GM12878 (cell line): Measurements from ENCODE around the gene LCLAT1. TPM values are rescaled to one million over a fixed set of nuclear protein-coding genes. Genes with fewer than 3 reads are reported as not detected.

Source experiments
- ATAC-seq: fragments of 200-7000 bp; cut with Tn5 transposase; 3 replicates; pipeline ENCODE4 v1.9.1; 2020; ENCODE audit warnings: mild to moderate bottlenecking, moderate library complexity
- BruUV-seq: library from RNA; stranded (reverse); fragments of 400-500 nt; replicated peaks from 2 replicates; lab custom pipeline; 2021; lab: Mats Ljungman, UMichigan
- CTCF ChIA-PET: fragments of 300-600 bp; sonication (Branson Sonifier 250); formaldehyde crosslinking; extraction: SDS; loops from one replicate; lab custom pipeline; 2021; ENCODE audit warnings: inconsistent platforms; lab: Yijun Ruan, JAX
- POLR2A ChIA-PET: fragments of 350-600 bp; formaldehyde crosslinking; extraction: SDS; loops from one replicate; lab custom pipeline; 2021; ENCODE audit warnings: inconsistent platforms; lab: Charles Lee
- RAD21 ChIA-PET: fragments of 300-600 bp; sonication (Branson Sonifier 250); formaldehyde crosslinking; loops from one replicate; lab custom pipeline; 2023; ENCODE audit warnings: antibody characterized with exemption; ENCODE audit not compliant: unreplicated experiment; lab: Charles Lee
- SMC1A ChIA-PET: fragments of 300-600 bp; sonication (Branson Sonifier 250); formaldehyde crosslinking; loops from one replicate; lab custom pipeline; 2023; ENCODE audit not compliant: unreplicated experiment, uncharacterized antibody; lab: Charles Lee
- DNase-seq: peaks from one replicate; pipeline ENCODE4 v3.0.0-alpha.2; 2011; ENCODE audit warnings: low read depth, low spot score
- FAIRE-seq: peaks from 3 replicates; lab custom pipeline; 2011; peaks lifted over from hg19 to GRCh38; lab: Jason Lieb, UNC
- H2AFZ ChIP-seq: 2 replicates; pipeline ENCODE4 v1.6.0; 2011; ENCODE audit warnings: low read depth, low read length, control low read depth; ENCODE audit not compliant: control insufficient read depth
- H3K27ac ChIP-seq: 2 replicates; pipeline ENCODE4 v1.5.1; 2011; ENCODE audit warnings: control low read depth; ENCODE audit not compliant: control insufficient read depth, insufficient read depth
- H3K27me3 ChIP-seq, 2 experiments: replicated peaks in 1 of 2; 2 replicates each; pipeline versions ENCODE4 v1.6.0 to v1.6.1; 2011; ENCODE audit warnings: low read length in 1 of 2; ENCODE audit not compliant: control insufficient read depth in 2 of 2, insufficient read depth in 2 of 2
- H3K36me3 ChIP-seq, 2 experiments: 2 replicates each; pipeline ENCODE4 v1.5.1; 2011; ENCODE audit warnings: low read length in 1 of 2; ENCODE audit not compliant: control insufficient read depth in 2 of 2, insufficient read depth in 2 of 2
- H3K4me1 ChIP-seq: 2 replicates; pipeline ENCODE4 v1.6.1; 2011; ENCODE audit warnings: mild to moderate bottlenecking, low read length, moderate library complexity, mixed read lengths; ENCODE audit not compliant: control insufficient read depth, insufficient read depth
- H3K4me2 ChIP-seq: 2 replicates; pipeline ENCODE4 v1.6.0; 2011; ENCODE audit warnings: control low read depth; ENCODE audit not compliant: control insufficient read depth, insufficient read depth
- H3K4me3 ChIP-seq: fragments of 200-600 bp; sonication (generic); 2 replicates; pipeline ENCODE4 v1.5.1; 2016
- H3K79me2 ChIP-seq: 2 replicates; pipeline ENCODE4 v1.6.0; 2011; ENCODE audit warnings: low read length; ENCODE audit not compliant: control insufficient read depth, insufficient read depth
- H3K9ac ChIP-seq: 2 replicates; pipeline ENCODE4 v1.8.0; 2011; ENCODE audit warnings: low read length, control low read depth, mixed read lengths; ENCODE audit not compliant: control insufficient read depth, insufficient read depth
- H3K9me3 ChIP-seq: replicated peaks from 3 replicates; pipeline ENCODE4 v1.5.1; 2011; ENCODE audit warnings: mild to moderate bottlenecking, low read length; ENCODE audit not compliant: control insufficient read depth, insufficient read depth
- H4K20me1 ChIP-seq: 2 replicates; pipeline ENCODE4 v1.6.0; 2011; ENCODE audit not compliant: control insufficient read depth, insufficient read depth
- ASH2L ChIP-seq: fragments of 300-600, 200-600 bp; sonication (generic); IDR thresholded peaks from 2 replicates; pipeline ENCODE4 v1.6.1; 2017; ENCODE audit warnings: low read depth, mild to moderate bottlenecking, borderline replicate concordance
- EP300 ChIP-seq, 2 experiments: fragments of 150-350 bp in 1 of 2; IDR thresholded peaks; 2 replicates each; pipeline ENCODE4 v1.6.1; 2011 to 2012; ENCODE audit warnings: low read depth in 2 of 2, low read length in 2 of 2, borderline replicate concordance in 1 of 2, improper control_type of control experiment in 1 of 2, inconsistent platforms in 1 of 2; ENCODE audit not compliant: control insufficient read depth in 1 of 2
- HCFC1 ChIP-seq: fragments of 150-350 bp; IDR thresholded peaks from 2 replicates; pipeline ENCODE4 v1.6.1; 2014; ENCODE audit warnings: low read length
- HDGF ChIP-seq: fragments of 450-650 bp; IDR thresholded peaks from 2 replicates; pipeline ENCODE4 v1.6.1; 2016; ENCODE audit warnings: antibody characterized with exemption
- NR2C2 ChIP-seq: IDR thresholded peaks from 2 replicates; pipeline ENCODE4 v1.6.1; 2011; ENCODE audit warnings: borderline replicate concordance, low read depth; ENCODE audit not compliant: control insufficient read depth, insufficient read length
- NRF1 ChIP-seq: conservative IDR thresholded peaks from 2 replicates; pipeline ENCODE4 v1.6.1; 2011; ENCODE audit warnings: mild to moderate bottlenecking, low read depth, low read length, improper control_type of control experiment
- PAX8 ChIP-seq: fragments of 450-650 bp; IDR thresholded peaks from 2 replicates; pipeline ENCODE4 v1.6.1; 2017; ENCODE audit warnings: mild to moderate bottlenecking, moderate library complexity
- RUNX3 ChIP-seq: IDR thresholded peaks from 2 replicates; pipeline ENCODE4 v1.6.1; 2012; ENCODE audit warnings: low read length, inconsistent platforms
- SIX5 ChIP-seq: IDR thresholded peaks from 2 replicates; pipeline ENCODE4 v1.6.1; 2011; ENCODE audit warnings: mild to moderate bottlenecking, low read depth, low read length, moderate library complexity; ENCODE audit not compliant: severe bottlenecking
- YY1 ChIP-seq: IDR thresholded peaks from 2 replicates; pipeline ENCODE4 v1.6.1; 2011; ENCODE audit warnings: low read depth, mild to moderate bottlenecking, low read length
- ZBED1 ChIP-seq: IDR thresholded peaks from 2 replicates; pipeline ENCODE4 v1.6.1; 2016; ENCODE audit warnings: borderline replicate concordance
- WGBS: methylation state at CpG from one replicate; pipeline ENCODE4 v1.1.6; 2016; ENCODE audit warnings: low lambda C conversion rate; ENCODE audit not compliant: insufficient replicate concordance, insufficient coverage; ENCODE audit errors: missing lambda C conversion rate; 5-methylcytosine and 5-hydroxymethylcytosine counted together
- in situ Hi-C: fragments of 300-500 bp; cut with MboI; formaldehyde crosslinking; loops from 9 replicates; pipeline ENCODE4 v1.14.3; 2018; ENCODE audit warnings: mixed read lengths
- intact Hi-C: fragments of 100-400 bp; cut with micrococcal nuclease; formaldehyde crosslinking; loops from one replicate; pipeline ENCODE4 v1.14.2; 2022; ENCODE audit not compliant: unreplicated experiment
- polyA plus RNA-seq, 11 experiments: library from polyadenylated mRNA; depleted of rRNA in 4 of 11; unstranded in 6 of 11; stranded (reverse) in 5 of 11; fragments of >200 nt; fragmentation: Nextera tagmentation in 4 of 11; fragmentation: Illumina TruSeq in 1 of 11; extraction: Ambion mirVana in 4 of 11; extraction: Trizol in 1 of 11; gene quantifications; 1 replicate in 1 of 11; 2 replicates in 10 of 11; pipeline versions ENCODE4 v1.2.1 to v1.2.3, GENCODE V29; 2011 to 2016; ENCODE audit warnings: inconsistent platforms in 2 of 11, missing spikeins in 2 of 11, low read depth in 1 of 11
- total RNA-seq, 4 experiments: library from RNA; depleted of rRNA in 3 of 4; stranded (reverse); fragments of >200 nt in 3 of 4; fragmentation: Illumina TruSeq in 1 of 4; extraction: Trizol in 1 of 4; gene quantifications; 2 replicates each; pipeline versions ENCODE4 v1.2.1 to v1.2.3, GENCODE V29; 2013 to 2021
- TF ChIP-seq, protein P1 (sequence below): IDR thresholded peaks from 2 replicates; pipeline ENCODE4 v1.6.1; 2012; ENCODE audit warnings: low read depth, low read length, improper control_type of control experiment
- TF ChIP-seq, protein P2 (sequence below): IDR thresholded peaks from 2 replicates; pipeline ENCODE4 v1.6.1; 2011; ENCODE audit warnings: borderline replicate concordance, low read depth, mild to moderate bottlenecking, moderate library complexity, mixed read lengths, low read length; ENCODE audit not compliant: insufficient read depth; ENCODE audit errors: extremely low read length

LCLAT1 gene
- total and polyA plus RNA-seq, 10 of the 15 experiments (the other 5 are each of a cell fraction or from before 2014, with no cell fraction given) = 8.1 to 33.0 (median 15.9) TPM

DNA sequence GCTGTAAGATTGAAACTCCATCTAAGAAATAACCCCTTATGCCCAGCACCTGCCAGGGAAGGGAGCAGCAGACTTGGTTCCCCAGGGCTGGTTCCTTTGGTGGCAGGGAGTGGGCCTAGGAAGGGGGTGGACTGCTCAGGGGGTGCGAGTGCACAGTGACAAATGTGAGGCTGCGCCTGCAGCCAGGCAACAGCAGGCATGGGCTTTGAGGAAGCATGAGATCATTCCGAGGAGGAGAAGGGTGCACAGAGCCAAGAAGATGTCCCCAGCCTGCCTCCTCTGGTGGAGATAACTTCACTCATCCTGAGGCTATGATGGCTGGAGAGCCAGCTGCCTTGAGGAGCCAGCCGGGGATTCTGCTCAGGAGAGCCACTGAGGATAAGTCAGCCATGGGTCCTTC, 202.2 kb downstream of the LCLAT1 start:
- no peaks in the 10 kb centered on the region; a peak in 1 of 4 replicates for H3K27me3 ChIP-seq
- SMC1A ChIA-PET = no interaction called here
- intact Hi-C loops = no loop called here
- H3K79me2 ChIP-seq = no peaks in the 10 kb centered on the region
- H2AFZ ChIP-seq = no peak overlapping the region
- H3K9ac ChIP-seq = no peak overlapping the region
- ATAC-seq = no peak
- in situ Hi-C loops = no loop called here
- DNase-seq = no peak
- RAD21 ChIA-PET = interaction anchor here (1.2 kb wide), 1 partner anchor 11 kb away, joined by 3 read pairs; no protein-coding TSS in a partner anchor
- H3K27ac ChIP-seq = no peak overlapping the region
- POLR2A ChIA-PET = interaction anchor here (0.6 kb wide), 1 partner anchor 1815 kb away, joined by 3 read pairs; no protein-coding TSS in a partner anchor
- no peaks in the 10 kb centered on the region for H4K20me1 ChIP-seq
- no peaks in the 10 kb centered on the region for H3K36me3 ChIP-seq
- no peaks in the 10 kb centered on the region for H3K4me1 ChIP-seq
- no peak for TF ChIP-seq YY1
- TF ChIP-seq, protein P1, sequence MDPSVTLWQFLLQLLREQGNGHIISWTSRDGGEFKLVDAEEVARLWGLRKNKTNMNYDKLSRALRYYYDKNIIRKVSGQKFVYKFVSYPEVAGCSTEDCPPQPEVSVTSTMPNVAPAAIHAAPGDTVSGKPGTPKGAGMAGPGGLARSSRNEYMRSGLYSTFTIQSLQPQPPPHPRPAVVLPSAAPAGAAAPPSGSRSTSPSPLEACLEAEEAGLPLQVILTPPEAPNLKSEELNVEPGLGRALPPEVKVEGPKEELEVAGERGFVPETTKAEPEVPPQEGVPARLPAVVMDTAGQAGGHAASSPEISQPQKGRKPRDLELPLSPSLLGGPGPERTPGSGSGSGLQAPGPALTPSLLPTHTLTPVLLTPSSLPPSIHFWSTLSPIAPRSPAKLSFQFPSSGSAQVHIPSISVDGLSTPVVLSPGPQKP = no peak
- no peak for TF ChIP-seq HCFC1
- TF ChIP-seq RUNX3 = no peak
- no peak for TF ChIP-seq EP300 (IDR thresholded peaks at IDR 0.05; ENCODE audit: borderline replicate concordance in 1 of 2, control insufficient read depth in 1 of 2, low read depth in 2 of 2, low read length in 2 of 2)
- TF ChIP-seq NRF1 = no peak
- TF ChIP-seq ASH2L = no peak
- TF ChIP-seq ZBED1 = no peak
- TF ChIP-seq NR2C2 = no peak
- TF ChIP-seq, protein P2, sequence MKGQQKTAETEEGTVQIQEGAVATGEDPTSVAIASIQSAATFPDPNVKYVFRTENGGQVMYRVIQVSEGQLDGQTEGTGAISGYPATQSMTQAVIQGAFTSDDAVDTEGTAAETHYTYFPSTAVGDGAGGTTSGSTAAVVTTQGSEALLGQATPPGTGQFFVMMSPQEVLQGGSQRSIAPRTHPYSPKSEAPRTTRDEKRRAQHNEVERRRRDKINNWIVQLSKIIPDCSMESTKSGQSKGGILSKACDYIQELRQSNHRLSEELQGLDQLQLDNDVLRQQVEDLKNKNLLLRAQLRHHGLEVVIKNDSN = no peak
- TF ChIP-seq HDGF = no peak
- TF ChIP-seq SIX5 = no peak
- no peak for TF ChIP-seq PAX8
- WGBS = 46% methylated on average over 4 of the region's 4 CpGs
- BruUV-seq = no TSS peak
- no peak for FAIRE-seq
- H3K9me3 ChIP-seq = no peaks in the 10 kb centered on the region
- no peak overlapping the region for H3K4me3 ChIP-seq
- CTCF ChIA-PET = interaction anchor here (3.7 kb wide), 1 partner anchor 17 kb away, joined by 12 read pairs; no protein-coding TSS in a partner anchor
- H3K4me2 ChIP-seq = no peak overlapping the region
